Measurements from ENCODE around the gene ARHGAP42. TPM values are rescaled to one million over a fixed set of nuclear protein-coding genes. Genes with fewer than 3 reads are reported as not detected.

ARHGAP42 gene
- total and polyA plus RNA-seq, 11 donors = 3.8 to 12.4 (median 8.6) TPM

- TF ChIP-seq POLR2A (IDR thresholded peaks at IDR 0.05) = no peak
- TF ChIP-seq, protein P1, sequence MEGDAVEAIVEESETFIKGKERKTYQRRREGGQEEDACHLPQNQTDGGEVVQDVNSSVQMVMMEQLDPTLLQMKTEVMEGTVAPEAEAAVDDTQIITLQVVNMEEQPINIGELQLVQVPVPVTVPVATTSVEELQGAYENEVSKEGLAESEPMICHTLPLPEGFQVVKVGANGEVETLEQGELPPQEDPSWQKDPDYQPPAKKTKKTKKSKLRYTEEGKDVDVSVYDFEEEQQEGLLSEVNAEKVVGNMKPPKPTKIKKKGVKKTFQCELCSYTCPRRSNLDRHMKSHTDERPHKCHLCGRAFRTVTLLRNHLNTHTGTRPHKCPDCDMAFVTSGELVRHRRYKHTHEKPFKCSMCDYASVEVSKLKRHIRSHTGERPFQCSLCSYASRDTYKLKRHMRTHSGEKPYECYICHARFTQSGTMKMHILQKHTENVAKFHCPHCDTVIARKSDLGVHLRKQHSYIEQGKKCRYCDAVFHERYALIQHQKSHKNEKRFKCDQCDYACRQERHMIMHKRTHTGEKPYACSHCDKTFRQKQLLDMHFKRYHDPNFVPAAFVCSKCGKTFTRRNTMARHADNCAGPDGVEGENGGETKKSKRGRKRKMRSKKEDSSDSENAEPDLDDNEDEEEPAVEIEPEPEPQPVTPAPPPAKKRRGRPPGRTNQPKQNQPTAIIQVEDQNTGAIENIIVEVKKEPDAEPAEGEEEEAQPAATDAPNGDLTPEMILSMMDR (IDR thresholded peaks at IDR 0.05) = no peak
- ATAC-seq (no peak), DNase-seq (no peak)
- no peak overlapping the region for H3K27ac ChIP-seq
- peaks cover 0 to 2% (median 0%) of the 10 kb centered on the region in 9 donors for H3K36me3 ChIP-seq
- H3K9me3 ChIP-seq = no peaks in the 10 kb centered on the region
- WGBS, 4 donors = 43 to 62% (median 58%) methylated on average over 2 of the region's 2 CpGs
- no peaks in the 10 kb centered on the region for H3K27me3 ChIP-seq
- intact Hi-C loops (cut with DNase I) = no loop called here
- no peak overlapping the region for H3K4me3 ChIP-seq
- H3K4me1 ChIP-seq = peaks cover 0 to 34% (median 14%) of the 10 kb centered on the region in 12 donors
Observed at GRCh38 chr11:100793525-100793924, 106.4 kb downstream of the ARHGAP42 start.

DNA sequence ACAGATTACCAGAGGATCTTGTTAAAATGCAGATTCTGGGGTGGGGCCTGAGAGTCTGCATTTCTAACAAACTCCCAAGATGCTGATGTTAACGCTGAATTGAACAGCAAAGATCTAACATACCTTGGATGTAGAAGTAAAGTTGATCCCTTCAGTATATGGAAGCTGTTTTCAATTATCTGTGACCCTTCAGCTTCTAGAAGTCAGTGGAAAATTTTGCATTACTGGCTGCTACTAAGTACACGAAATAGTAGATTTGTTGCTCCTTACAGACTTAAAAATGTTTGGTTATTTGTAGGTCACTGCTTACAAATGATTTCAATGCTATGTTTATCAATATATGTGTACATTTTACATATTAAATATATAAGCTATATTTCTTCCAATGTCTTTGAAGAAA, 107.4 kb downstream of the ARHGAP42 start:
- H3K4me1 ChIP-seq = peaks cover 0 to 29% (median 13%) of the 10 kb centered on the region in 12 donors
- no peaks in the 10 kb centered on the region for H3K27me3 ChIP-seq
- no peak overlapping the region for H3K27ac ChIP-seq
- TF ChIP-seq, protein P1 (IDR thresholded peaks at IDR 0.05) = no peak
- TF ChIP-seq POLR2A (IDR thresholded peaks at IDR 0.05) = no peak
- ATAC-seq = no peak
- no peak for DNase-seq
- intact Hi-C loops (cut with DNase I) = no loop called here
- 88 to 94% (median 92%) methylated on average over 2 of the region's 2 CpGs for WGBS, 4 donors
- H3K4me3 ChIP-seq = no peak overlapping the region
- peaks cover 0 to 2% (median 0%) of the 10 kb centered on the region in 9 donors for H3K36me3 ChIP-seq
- H3K9me3 ChIP-seq = no peaks in the 10 kb centered on the region

DNA sequence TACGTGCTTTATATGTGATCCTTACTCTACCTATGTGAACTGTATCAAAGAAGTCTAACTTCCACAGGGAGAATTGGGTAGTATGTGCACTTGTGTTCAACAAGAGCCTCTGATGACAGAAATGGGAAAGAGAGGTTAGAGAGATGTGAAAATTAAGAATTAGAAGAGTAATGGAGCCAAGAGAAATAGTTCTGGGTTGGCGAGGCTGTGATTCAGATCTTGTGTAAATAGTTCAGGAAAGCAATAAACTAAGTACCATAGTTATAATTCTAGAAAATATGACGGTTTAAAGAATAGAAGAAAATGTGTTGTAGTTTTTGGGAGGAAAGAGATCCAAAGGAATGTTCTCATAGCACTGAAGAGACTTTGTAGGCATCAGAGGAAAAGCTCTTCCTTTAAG, 112.4 kb downstream of the ARHGAP42 start:
- TF ChIP-seq, protein P1 (IDR thresholded peaks at IDR 0.05) = no peak
- no peak for TF ChIP-seq POLR2A (IDR thresholded peaks at IDR 0.05)
- 93 to 98% (median 94%) methylated on average over 3 of the region's 3 CpGs for WGBS, 4 donors

GRCh38 chr11:100800202-100800601, 113.1 kb downstream of the ARHGAP42 start:
- H3K27ac ChIP-seq = no peak overlapping the region
- DNase-seq = no peak
- no peak overlapping the region for H3K4me3 ChIP-seq
- intact Hi-C loops (cut with DNase I) = no loop called here
- H3K9me3 ChIP-seq = no peaks in the 10 kb centered on the region
- no peaks in the 10 kb centered on the region for H3K27me3 ChIP-seq
- WGBS, 4 donors = 62 to 81% (median 74%) methylated on average over 2 of the region's 2 CpGs
- no peak for ATAC-seq
- H3K36me3 ChIP-seq = peaks cover 0 to 2% (median 0%) of the 10 kb centered on the region in 9 donors
- no peak for TF ChIP-seq POLR2A (IDR thresholded peaks at IDR 0.05)
- TF ChIP-seq, protein P1 (IDR thresholded peaks at IDR 0.05) = no peak
- H3K4me1 ChIP-seq = peaks cover 0 to 3% (median 0%) of the 10 kb centered on the region in 12 donors

More for the DNA sequence above, 112.4 kb downstream of the ARHGAP42 start:
- H3K27me3 ChIP-seq = no peaks in the 10 kb centered on the region
- DNase-seq (no peak), ATAC-seq (no peak)
- no peak overlapping the region for H3K4me3 ChIP-seq
- H3K27ac ChIP-seq = no peak overlapping the region
- no peaks in the 10 kb centered on the region for H3K4me1 ChIP-seq
- intact Hi-C loops (cut with DNase I) = no loop called here
- H3K9me3 ChIP-seq = no peaks in the 10 kb centered on the region
- H3K36me3 ChIP-seq = peaks cover 0 to 2% (median 0%) of the 10 kb centered on the region in 9 donors
